KOPT-K1 (cell line): ENCODE results near the gene IFI27L1.

ENCODE experiments used
- H3K27ac ChIP-seq: fragments of 200-600 bp; sonication (generic); 2 replicates; pipeline ENCODE4 v1.5.1; 2016; ENCODE audit warnings: antibody characterized with exemption, mild to moderate bottlenecking, low read depth, low read length; ENCODE audit not compliant: poor library complexity, severe bottlenecking
- H3K36me3 ChIP-seq: fragments of 200-600 bp; sonication (generic); 2 replicates; pipeline ENCODE4 v1.5.1; 2017; ENCODE audit warnings: antibody characterized with exemption, mild to moderate bottlenecking, low read length, moderate library complexity; ENCODE audit not compliant: insufficient read depth
- H3K9me3 ChIP-seq: fragments of 200-600 bp; sonication (generic); 2 replicates; pipeline ENCODE4 v1.5.1; 2017; ENCODE audit warnings: antibody characterized with exemption, low read length, mild to moderate bottlenecking; ENCODE audit not compliant: insufficient read depth, poor library complexity, severe bottlenecking

IFI27L1 gene

DNA sequence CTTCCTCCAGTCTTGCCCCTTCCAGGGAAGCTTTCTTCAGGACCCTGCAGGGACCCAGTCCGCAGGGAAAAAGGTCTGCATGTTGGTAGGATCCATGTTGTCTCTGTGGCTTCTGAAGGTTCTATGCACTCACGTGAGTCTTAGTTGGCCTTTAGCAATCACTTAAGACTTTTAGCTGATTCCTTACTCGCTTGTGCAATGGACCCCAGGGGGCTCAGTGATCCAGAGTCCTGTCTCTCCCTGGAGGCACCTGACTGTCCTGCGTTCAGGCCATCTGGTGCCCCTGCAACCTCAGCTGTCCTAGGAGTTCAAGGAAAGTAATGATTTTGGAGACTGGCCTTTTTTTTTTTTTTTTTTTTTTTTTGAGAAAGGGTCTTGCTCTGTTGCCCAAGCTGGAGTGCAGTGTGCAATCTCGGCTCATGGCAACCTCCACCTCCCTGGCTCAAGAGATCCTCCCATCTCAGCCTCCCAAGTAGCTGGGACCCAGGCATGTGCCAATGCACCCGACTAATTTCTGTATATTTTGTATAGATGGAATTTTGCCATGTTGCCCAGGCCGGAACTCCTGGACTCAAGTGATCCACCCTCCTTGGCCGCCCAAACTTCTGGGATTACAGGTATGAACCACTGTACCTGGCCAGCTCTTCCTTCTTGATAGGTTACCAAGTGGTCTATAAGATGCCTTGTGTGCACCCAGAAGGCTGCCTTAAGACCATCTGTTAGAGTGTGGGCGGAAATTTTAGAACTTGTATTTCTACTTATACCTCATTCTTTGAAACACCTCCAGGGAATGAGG lies 43.7 kb downstream of the IFI27L1 start:
- Histone ChIP-seq H3K27ac (no peak overlapping the region), H3K9me3 (peaks cover 12% of the 10 kb centered on the region), H3K36me3 (no peaks in the 10 kb centered on the region)

DNA sequence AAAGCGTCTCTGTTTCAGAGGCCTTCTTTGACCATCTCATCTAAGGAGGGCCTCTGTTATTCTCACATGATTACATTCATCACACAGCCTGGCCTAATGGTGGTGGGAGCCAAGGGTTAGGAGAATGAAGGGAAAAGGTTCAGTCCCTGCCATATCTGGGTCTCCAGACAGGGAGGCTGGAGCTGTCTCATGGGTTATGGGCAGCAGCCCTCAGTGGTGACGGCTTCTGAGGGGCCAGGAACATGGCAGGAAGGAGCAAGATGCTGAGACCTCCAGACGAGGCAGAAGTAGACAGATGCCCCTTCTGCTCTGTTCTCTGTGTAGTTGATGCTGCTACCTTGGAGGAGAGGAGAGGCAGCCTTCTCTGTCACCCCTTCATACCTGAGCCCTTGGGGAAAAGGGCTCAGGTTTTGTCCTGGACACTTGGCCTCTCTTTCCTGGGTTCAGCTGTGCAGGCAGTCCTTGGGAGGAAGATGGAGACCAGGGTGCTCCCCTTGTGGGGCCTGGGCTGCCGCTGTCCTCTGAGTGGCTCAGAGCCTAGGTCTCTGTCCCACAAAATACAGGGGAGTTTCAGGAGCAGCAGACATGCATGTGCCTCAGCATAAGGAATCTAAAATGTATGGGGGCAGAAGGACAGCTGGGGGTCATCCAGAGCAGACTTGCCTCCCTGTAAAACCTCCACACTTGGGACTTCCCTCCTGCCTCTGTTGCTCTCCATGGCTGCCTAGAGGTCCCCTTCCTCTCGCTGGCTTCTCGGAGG lies 44.7 kb downstream of the IFI27L1 start:
- Histone ChIP-seq H3K36me3 (no peaks in the 10 kb centered on the region), H3K27ac (no peak overlapping the region), H3K9me3 (peaks cover 1% of the 10 kb centered on the region)

DNA sequence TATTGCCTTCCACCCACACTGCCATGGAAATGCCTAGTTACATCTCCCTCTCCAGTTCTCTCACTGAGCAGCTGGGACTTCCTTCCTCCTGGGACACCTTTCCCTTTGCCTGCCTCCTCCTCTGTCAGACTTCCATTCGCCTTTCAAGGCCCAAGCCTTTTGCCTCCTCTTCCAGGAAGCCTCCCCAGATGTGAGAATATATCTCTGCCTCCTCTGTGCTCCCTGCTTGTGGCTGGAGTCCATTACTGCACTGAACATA lies 45.2 kb downstream of the IFI27L1 start:
- Histone ChIP-seq H3K36me3 (no peaks in the 10 kb centered on the region), H3K9me3 (no peaks in the 10 kb centered on the region), H3K27ac (no peak overlapping the region)

DNA sequence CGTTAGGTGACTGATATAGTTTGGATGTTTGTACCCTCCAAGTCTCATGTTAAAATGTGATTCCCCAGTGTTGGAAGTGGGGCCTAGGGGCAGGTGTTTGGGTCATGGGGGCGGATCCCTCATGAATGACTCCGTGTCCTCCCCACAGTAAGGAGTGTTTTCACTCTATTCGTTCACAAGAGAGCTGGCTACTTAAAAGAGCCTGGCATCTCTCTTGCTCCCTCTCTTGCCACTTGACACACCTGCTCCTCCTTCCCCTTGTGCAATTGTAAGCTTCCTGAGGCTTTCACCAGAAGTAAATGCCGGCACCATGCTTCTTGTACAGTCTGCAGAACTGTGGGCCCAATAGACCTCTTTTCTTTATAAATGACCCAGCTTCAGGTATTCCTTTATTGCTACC lies 45.7 kb downstream of the IFI27L1 start:
- Histone ChIP-seq H3K27ac (no peak overlapping the region), H3K36me3 (no peaks in the 10 kb centered on the region), H3K9me3 (no peaks in the 10 kb centered on the region)

DNA sequence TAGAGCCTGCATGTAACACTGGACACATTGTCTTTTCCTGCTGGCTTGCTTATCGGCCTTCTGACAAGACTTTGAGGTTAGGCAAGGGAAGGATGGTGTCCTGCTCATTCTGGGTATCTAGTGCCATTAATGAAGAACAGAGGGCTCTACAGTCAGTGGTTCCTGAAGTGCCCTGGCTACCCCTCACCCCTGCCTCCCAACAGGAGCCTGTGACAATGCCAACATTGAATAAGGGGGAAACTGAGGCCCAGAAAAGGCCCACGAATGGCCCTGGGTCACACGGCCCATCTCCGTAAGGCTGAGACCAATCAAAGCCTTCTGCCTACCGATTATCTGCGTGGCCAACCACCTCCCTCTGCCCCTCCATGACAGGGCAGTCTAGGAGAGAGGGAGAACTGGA lies 46.2 kb downstream of the IFI27L1 start:
- H3K27ac ChIP-seq: no peak overlapping the region
- H3K9me3 ChIP-seq: no peaks in the 10 kb centered on the region
- no peaks in the 10 kb centered on the region for H3K36me3 ChIP-seq

DNA sequence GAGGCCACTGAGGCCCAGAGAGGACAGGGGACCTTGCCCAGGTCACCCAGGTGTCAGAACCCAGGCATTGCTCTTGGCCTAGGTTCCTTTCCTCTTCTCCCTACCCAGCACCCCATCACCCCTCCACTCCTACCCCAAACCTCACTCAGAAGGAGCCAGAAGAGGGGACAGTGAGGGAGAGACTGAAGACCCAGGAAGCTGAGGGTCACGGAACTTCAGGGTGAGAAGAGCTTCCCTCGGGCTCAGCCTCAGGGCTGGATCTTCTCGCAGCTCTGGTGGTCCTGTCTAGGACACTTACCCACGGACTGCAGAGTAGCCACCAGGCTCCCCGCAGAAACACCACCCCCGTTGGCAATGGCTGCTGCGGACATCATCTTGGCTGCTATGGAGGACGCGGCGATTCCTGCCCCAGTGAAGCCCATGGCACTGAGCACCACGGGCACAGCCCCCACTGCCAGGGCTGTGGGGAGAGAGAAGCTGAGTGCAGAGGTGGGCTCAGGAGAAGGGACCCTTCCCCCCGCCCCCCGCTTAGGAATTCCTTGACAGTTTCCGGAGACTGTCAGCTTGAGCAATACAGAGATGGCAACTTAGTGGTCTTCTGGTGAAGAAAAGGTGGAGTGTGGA lies 47.2 kb downstream of the IFI27L1 start:
- Histone ChIP-seq H3K9me3 (no peaks in the 10 kb centered on the region), H3K36me3 (no peaks in the 10 kb centered on the region), H3K27ac (no peak overlapping the region)

DNA sequence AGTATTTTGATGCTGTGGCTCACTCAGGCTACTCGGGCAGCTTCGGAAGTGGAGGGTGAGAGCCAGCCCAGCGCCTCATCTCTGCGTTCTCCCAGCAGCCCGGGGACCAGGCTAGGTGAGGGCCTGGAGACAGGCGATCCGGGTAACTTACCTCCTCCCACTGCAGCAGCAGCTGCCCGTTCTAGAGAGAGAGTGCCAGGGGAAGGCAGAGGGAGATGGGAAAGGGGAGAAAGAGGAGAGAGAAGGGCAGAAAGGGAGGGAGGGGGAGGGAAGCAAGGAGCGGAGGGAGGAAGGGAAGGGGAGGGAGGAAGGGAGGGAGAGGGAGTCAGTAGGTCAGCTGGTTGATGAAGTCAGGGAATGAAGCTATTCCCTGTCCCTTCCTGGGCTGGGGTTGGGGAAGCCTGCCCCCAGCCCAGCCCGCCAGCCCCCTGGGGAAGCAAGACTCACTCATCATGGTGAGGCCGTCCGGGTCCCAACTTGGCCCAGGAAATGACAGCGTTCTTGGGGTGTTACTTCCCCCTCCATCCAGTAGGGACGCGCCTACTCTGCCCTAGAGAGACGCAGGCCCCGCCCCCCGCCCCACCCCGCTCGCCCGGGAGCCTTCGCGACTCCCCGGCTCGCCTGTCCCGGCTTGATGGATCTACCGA lies 48.1 kb downstream of the IFI27L1 start, which contains the start of gene IFI27L2:
IFI27L2 (minus strand) TSS at position 494 of the 647 bp plus-strand sequence; CDS start at position 454, 40 bp downstream.
- Histone ChIP-seq H3K36me3 (no peaks in the 10 kb centered on the region), H3K9me3 (no peaks in the 10 kb centered on the region), H3K27ac (no peak within 1 kb of the TSS)

DNA sequence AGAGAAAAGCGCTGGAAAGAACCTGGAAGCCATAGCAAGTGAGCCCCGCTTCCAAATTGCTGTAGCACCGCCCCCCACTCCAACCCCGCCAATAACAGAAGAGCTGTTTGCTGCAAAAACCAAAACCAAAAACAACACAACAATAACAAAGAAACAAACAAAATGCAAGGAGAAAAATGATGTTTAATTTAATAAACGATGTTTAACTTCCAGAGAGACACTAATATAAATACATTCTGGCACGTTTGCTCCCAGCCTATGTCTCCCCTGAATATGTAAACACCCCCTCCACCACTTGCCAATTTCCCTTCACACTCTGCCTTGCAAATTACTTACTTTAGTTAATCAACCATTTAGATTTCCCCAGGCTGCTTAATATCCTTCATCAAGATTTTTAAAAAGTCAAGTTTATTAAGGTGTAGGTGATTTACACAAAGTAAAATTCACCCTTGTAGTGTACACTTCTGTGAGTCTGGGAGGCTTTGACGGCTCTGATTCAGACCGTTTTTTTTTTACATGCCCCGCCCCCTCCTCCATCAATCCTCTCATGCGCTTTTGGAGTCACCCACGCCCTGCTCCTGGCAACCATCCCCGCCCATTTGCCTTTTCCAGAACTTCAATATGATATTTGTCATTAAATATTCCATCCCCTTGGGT lies 48.8 kb downstream of the IFI27L1 start:
- no peaks in the 10 kb centered on the region for H3K36me3 ChIP-seq
- no peak overlapping the region for H3K27ac ChIP-seq
- H3K9me3 ChIP-seq: peaks cover 2% of the 10 kb centered on the region

DNA sequence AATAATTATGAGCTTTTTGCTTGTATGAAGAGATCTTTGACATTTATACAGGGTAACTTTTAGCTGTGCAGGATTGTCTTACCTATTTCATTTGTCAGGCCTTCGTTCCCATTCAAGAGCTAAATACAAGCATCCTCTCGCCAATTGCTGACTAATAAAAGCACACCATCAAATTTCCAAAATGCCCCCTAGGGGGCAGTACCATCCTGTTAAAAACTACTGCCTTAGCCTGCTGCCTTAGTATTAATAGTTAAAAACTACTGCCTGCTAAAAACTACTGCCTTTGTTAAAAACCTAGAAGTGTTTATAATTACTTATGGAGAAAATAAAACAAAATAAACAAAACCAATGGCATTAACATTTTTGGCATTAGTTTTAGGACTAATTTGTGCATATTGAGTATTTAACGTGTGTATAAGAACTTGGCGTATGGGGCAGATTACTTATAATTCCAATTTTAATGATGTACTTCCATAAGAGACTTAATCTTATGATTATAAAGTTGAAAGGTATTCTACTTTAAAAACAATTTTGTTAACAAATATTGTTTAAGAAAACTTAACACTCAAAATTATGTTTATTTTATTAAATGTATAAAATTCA lies 51.3 kb downstream of the IFI27L1 start:
- peaks cover 11% of the 10 kb centered on the region for H3K9me3 ChIP-seq
- no peak overlapping the region for H3K27ac ChIP-seq
- H3K36me3 ChIP-seq: no peaks in the 10 kb centered on the region

DNA sequence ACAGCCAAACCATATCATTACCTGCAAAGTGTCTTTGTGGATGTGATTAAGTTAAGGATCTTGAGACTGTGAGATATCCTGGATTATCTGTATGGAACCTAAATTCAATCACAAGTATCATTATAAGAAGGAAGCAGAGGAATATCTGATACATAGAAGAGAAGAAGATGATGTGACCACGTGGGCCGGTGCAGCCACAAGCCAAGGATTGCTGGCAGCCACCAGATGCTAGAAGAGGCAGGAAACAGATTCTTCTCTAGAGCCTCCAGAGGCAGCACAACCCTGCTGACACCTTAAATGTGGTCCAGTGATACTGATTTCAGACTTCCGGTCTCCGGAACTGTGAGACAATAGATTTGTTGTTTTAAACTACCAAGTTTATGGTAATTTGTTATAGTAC lies 54.4 kb downstream of the IFI27L1 start:
- H3K27ac ChIP-seq: no peak overlapping the region
- H3K36me3 ChIP-seq: no peaks in the 10 kb centered on the region
- peaks cover 11% of the 10 kb centered on the region for H3K9me3 ChIP-seq

DNA sequence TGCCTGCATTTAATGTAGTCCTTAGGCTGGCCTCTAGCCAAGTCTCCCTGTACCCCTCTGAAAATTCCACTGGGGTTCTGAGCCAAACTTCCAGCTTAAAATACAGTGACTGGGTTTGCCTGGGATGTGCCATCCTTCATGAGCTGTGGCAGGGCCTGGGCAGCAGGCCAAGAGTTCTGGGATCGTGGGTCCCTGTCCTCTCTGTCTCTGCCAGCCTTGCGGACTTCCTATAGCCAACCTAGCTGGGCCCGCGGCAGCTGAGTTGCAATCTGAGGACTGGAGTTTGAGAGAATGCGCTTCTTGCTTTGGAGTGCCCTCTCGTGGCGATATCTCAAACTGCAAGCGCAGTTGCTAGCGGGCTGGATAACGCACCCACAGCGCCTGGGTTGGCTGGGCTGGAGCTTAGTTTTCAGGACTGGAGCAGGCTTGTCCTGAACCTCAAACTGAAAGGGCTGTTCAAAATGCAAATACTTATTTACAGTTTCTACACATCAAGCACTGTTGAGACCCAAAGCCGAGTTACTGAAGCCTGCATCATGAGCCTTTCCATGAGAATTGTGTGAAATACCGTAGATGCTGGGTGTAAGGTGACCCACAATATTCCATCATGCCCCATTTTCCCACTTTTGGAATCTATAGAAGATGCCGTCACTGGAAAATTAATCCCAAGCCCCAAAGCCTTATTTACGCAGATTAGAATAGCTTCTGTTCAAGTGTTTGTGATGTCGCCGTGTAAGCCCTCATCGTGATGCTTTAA lies 55.6 kb downstream of the IFI27L1 start:
- Histone ChIP-seq H3K36me3 (no peaks in the 10 kb centered on the region), H3K27ac (no peak overlapping the region), H3K9me3 (peaks cover 11% of the 10 kb centered on the region)

DNA sequence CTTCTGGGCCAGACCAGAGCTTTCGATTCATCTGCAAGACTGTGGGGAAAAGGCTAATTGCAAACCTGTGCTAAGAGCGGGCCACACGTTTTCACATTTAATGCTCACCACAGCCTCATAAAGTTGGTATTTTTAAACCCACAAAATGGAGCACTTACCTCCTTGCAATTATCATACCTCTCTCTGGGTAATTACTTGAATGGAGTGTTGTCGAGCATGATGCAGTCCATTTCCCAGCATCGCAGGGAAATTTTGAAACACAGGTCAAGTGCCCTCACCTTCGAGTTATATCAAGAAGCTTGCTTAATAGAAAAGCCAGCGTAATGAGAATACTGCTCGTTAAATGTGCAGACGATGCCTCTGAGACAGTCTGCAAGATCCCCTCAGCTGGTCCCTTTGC lies 57.1 kb downstream of the IFI27L1 start:
- no peak overlapping the region for H3K27ac ChIP-seq
- no peaks in the 10 kb centered on the region for H3K36me3 ChIP-seq
- peaks cover 11% of the 10 kb centered on the region for H3K9me3 ChIP-seq

DNA sequence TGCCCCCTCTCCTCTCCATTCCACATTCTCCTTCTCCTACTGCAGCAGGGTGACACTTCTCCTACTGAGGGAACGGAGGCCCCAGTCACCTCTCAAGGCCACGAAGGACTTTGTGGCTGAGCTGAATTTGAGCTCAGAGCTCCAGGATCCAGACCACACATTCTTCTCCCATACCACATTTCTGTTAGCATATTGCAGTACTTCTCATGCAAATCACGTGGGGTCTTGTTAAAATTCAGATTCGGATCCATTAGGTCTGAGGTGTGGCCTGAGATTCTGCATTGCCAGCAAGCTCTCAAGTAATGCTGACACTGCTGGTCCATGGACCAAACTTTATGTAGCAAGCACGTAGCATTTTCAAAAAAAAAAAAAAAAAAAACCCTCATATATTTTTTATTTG lies 57.9 kb downstream of the IFI27L1 start:
- Histone ChIP-seq H3K9me3 (peaks cover 11% of the 10 kb centered on the region), H3K36me3 (no peaks in the 10 kb centered on the region), H3K27ac (no peak overlapping the region)

DNA sequence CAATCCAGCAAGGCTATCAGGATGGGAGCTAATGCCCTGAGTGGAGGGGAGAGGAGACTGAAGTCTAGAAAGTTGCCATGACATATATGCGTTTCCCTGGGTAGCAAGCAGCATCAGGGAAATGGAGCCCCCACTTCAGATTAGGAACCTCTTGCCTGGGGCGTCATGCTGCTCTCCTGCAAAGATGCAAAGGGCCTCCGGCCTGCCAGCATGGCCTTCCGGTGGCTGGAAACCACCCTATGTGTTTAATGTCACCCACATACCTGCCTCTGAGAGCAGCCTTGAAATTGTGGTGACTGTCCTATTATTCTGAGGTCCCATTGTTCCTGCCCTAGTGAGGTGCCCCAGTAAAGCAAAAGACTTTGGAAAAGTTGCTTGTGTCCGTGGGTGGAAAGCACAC lies 58.3 kb downstream of the IFI27L1 start:
- Histone ChIP-seq H3K27ac (no peak overlapping the region), H3K36me3 (no peaks in the 10 kb centered on the region), H3K9me3 (peaks cover 11% of the 10 kb centered on the region)
